Mononuclear cell (primary cell): ENCODE measurements around the gene UBA3. TPM values are rescaled to one million over a fixed set of nuclear protein-coding genes. Genes with fewer than 3 reads are reported as not detected.

Source experiments
- H3K27me3 ChIP-seq: 2 replicates; pipeline ENCODE4 v1.6.0; 2011; ENCODE audit warnings: low read length, control low read depth; ENCODE audit not compliant: insufficient read depth
- H3K4me1 ChIP-seq: 2 replicates; pipeline ENCODE4 v1.5.1; 2011; ENCODE audit warnings: mild to moderate bottlenecking, low read length, control low read depth; ENCODE audit not compliant: insufficient read depth
- H3K4me3 ChIP-seq: 2 replicates; pipeline ENCODE4 v1.5.1; 2011; ENCODE audit warnings: mild to moderate bottlenecking, low read length, moderate library complexity
- H3K9me3 ChIP-seq: 2 replicates; pipeline ENCODE4 v1.5.1; 2011; ENCODE audit warnings: low read depth, mild to moderate bottlenecking, control low read depth, low read length
- total RNA-seq: library from RNA; depleted of rRNA; stranded (reverse); fragments of >200 nt; gene quantifications from one replicate; pipeline ENCODE4 v1.2.3, GENCODE V29; 2012

UBA3 gene
- total RNA-seq, 1 donor, result 48.8 TPM

GRCh38 chr3:69110941-69111546 is 30.9 kb upstream of the UBA3 start:
- Histone ChIP-seq H3K27me3 (no peaks in the 10 kb centered on the region), H3K9me3 (no peaks in the 10 kb centered on the region), H3K4me1 (peaks cover 2% of the 10 kb centered on the region), H3K4me3 (no peak overlapping the region)

- no peaks in the 10 kb centered on the region for H3K9me3 ChIP-seq
- H3K4me1 ChIP-seq, result peaks cover 15% of the 10 kb centered on the region
- H3K4me3 ChIP-seq, result no peak overlapping the region
- no peaks in the 10 kb centered on the region for H3K27me3 ChIP-seq
These were observed 28.6 kb upstream of the UBA3 start for GRCh38 chr3:69108811-69109210.

- H3K9me3 ChIP-seq, result no peaks in the 10 kb centered on the region
- no peak overlapping the region for H3K4me3 ChIP-seq
- no peaks in the 10 kb centered on the region for H3K27me3 ChIP-seq
- peaks cover 17% of the 10 kb centered on the region for H3K4me1 ChIP-seq
These were observed 27.7 kb upstream of the UBA3 start for GRCh38 chr3:69107841-69108240.

DNA sequence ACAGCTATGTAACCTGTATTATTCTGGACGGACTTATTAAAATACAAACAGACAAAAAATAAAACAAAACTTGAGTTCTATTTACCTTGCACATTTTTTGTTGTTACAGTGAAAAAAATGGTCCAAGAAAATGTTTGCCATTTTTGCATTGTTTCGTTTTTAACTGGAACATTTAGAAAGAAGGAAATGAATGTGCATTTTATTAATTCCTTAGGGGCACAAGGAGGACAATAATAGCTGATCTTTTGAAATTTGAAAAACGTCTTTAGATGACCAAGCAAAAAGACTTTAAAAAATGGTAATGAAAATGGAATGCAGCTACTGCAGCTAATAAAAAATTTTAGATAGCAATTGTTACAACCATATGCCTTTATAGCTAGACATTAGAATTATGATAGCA is 25.2 kb upstream of the UBA3 start:
- no peaks in the 10 kb centered on the region for H3K9me3 ChIP-seq
- H3K4me3 ChIP-seq, result no peak overlapping the region
- H3K27me3 ChIP-seq, result no peaks in the 10 kb centered on the region
- H3K4me1 ChIP-seq, result peaks cover 35% of the 10 kb centered on the region

GRCh38 chr3:69104586-69104985 is 24.4 kb upstream of the UBA3 start:
- Histone ChIP-seq H3K9me3 (no peaks in the 10 kb centered on the region), H3K27me3 (no peaks in the 10 kb centered on the region), H3K4me1 (peaks cover 41% of the 10 kb centered on the region), H3K4me3 (no peak overlapping the region)

DNA sequence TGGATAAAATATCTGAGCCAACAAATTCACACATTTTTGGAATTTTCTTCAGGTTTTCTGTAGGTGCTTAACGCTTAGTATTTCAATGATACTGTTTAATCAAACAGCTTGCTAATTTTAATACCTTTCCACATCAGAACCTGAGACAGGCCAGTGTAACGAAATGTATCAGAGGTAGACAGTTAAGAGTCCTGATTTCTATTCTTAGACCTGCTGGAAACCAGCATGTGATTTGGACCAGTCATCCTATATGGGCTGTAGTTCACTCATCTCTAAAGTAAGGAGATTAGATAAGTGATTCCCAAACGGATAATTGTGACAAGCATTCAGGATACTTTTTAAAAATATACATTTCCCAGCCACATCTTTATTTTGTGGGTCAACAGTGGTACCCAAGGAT is 23.0 kb upstream of the UBA3 start:
- H3K4me1 ChIP-seq, result peaks cover 47% of the 10 kb centered on the region
- H3K9me3 ChIP-seq, result no peaks in the 10 kb centered on the region
- H3K27me3 ChIP-seq, result no peaks in the 10 kb centered on the region
- no peak overlapping the region for H3K4me3 ChIP-seq

- Histone ChIP-seq H3K9me3 (no peaks in the 10 kb centered on the region), H3K4me3 (no peak overlapping the region), H3K4me1 (peaks cover 55% of the 10 kb centered on the region), H3K27me3 (no peaks in the 10 kb centered on the region)
These were observed 22.2 kb upstream of the UBA3 start for GRCh38 chr3:69102384-69102783.

GRCh38 chr3:69099576-69099975 is 19.4 kb upstream of the UBA3 start:
- Histone ChIP-seq H3K9me3 (no peaks in the 10 kb centered on the region), H3K4me3 (no peak overlapping the region), H3K4me1 (peaks cover 75% of the 10 kb centered on the region), H3K27me3 (no peaks in the 10 kb centered on the region)

- no peak overlapping the region for H3K4me3 ChIP-seq
- no peaks in the 10 kb centered on the region for H3K9me3 ChIP-seq
- no peaks in the 10 kb centered on the region for H3K27me3 ChIP-seq
- peaks cover 86% of the 10 kb centered on the region for H3K4me1 ChIP-seq
These were observed 17.4 kb upstream of the UBA3 start for GRCh38 chr3:69097407-69098086.

- Histone ChIP-seq H3K4me3 (no peak overlapping the region), H3K9me3 (no peaks in the 10 kb centered on the region), H3K27me3 (no peaks in the 10 kb centered on the region), H3K4me1 (peaks cover 90% of the 10 kb centered on the region)
These were observed 16.1 kb upstream of the UBA3 start for GRCh38 chr3:69096299-69096698.

- H3K9me3 ChIP-seq, result no peaks in the 10 kb centered on the region
- no peak overlapping the region for H3K4me3 ChIP-seq
- peaks cover 90% of the 10 kb centered on the region for H3K4me1 ChIP-seq
- no peaks in the 10 kb centered on the region for H3K27me3 ChIP-seq
These were observed 15.5 kb upstream of the UBA3 start for GRCh38 chr3:69095636-69096035.

- Histone ChIP-seq H3K9me3 (no peaks in the 10 kb centered on the region), H3K4me1 (peaks cover 92% of the 10 kb centered on the region), H3K4me3 (no peak overlapping the region), H3K27me3 (no peaks in the 10 kb centered on the region)
These were observed 14.5 kb upstream of the UBA3 start for GRCh38 chr3:69094467-69095205.

- Histone ChIP-seq H3K4me3 (no peak overlapping the region), H3K27me3 (no peaks in the 10 kb centered on the region), H3K9me3 (no peaks in the 10 kb centered on the region), H3K4me1 (peaks cover 99% of the 10 kb centered on the region)
These were observed 11.9 kb upstream of the UBA3 start for GRCh38 chr3:69092030-69092516.

GRCh38 chr3:69091389-69092029 is 11.3 kb upstream of the UBA3 start:
- H3K4me1 ChIP-seq, result peaks cover 99% of the 10 kb centered on the region
- H3K9me3 ChIP-seq, result no peaks in the 10 kb centered on the region
- H3K27me3 ChIP-seq, result no peaks in the 10 kb centered on the region
- no peak overlapping the region for H3K4me3 ChIP-seq

- Histone ChIP-seq H3K9me3 (no peaks in the 10 kb centered on the region), H3K27me3 (no peaks in the 10 kb centered on the region), H3K4me1 (peaks cover 91% of the 10 kb centered on the region), H3K4me3 (no peak overlapping the region)
These were observed 9.9 kb upstream of the UBA3 start for GRCh38 chr3:69090021-69090420.
